ENCODE results near the gene BEAN1.
"Not testable (repeated sequence)": the region's sequence is repeated elsewhere in the genome, so short reads cannot be mapped to it uniquely, and the experiment has no call there.

BEAN1 gene

GRCh38 chr16:66444049-66444481, 17.0 kb downstream of the BEAN1 start:
- Histone ChIP-seq H3K27ac (ENCODE audit: low read depth, low read length) (no peak overlapping the region), H3K9ac (ENCODE audit: low read length) (no peak overlapping the region), H3K36me3 (ENCODE audit: control insufficient read depth, insufficient read depth, low read length) (no peaks in the 10 kb centered on the region), H3K27me3 (ENCODE audit: control insufficient read depth, insufficient read depth, low read length) (0 out of 2 replicates have a peak, but pooled peaks cover 4% of the 10 kb centered on the region), H3K4me3 (ENCODE audit: low read depth, low read length) (no peak overlapping the region), H3K4me1 (ENCODE audit: control insufficient read depth, insufficient read depth, low read length) (no peaks in the 10 kb centered on the region), H3K9me3 (ENCODE audit: control insufficient read depth, insufficient read depth, low read depth, low read length) (no peaks in the 10 kb centered on the region)

- Histone ChIP-seq H3K4me1 (ENCODE audit: control insufficient read depth, insufficient read depth, low read length) (no peaks in the 10 kb centered on the region), H3K4me3 (ENCODE audit: low read depth, low read length) (no peak overlapping the region), H3K9me3 (ENCODE audit: control insufficient read depth, insufficient read depth, low read depth, low read length) (no peaks in the 10 kb centered on the region), H3K9ac (ENCODE audit: low read length) (no peak overlapping the region), H3K27ac (ENCODE audit: low read depth, low read length) (no peak overlapping the region), H3K27me3 (ENCODE audit: control insufficient read depth, insufficient read depth, low read length) (0 out of 2 replicates have a peak, but pooled peaks cover 4% of the 10 kb centered on the region), H3K36me3 (ENCODE audit: control insufficient read depth, insufficient read depth, low read length) (no peaks in the 10 kb centered on the region)
Measured at GRCh38 chr16:66446737-66447136, 19.6 kb downstream of the BEAN1 start.

DNA sequence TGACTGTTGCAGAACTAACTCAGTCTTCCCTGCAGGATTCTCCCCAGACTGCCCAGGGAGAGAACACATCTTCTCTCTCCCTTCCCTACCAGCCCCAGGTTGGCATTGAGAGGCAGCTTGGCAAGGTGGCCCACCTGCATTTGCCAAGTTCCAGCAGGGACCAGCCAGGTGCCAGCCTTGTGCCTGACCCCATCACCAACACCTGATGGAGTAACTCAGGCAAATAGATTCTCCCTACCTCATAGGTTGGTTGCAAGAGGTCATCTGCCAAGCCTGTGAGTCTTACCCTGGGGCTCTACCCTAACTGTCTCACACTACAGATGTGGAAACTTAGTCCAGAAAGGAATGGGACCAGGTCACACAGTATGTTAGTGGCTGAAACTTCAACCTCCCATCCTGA, 20.4 kb downstream of the BEAN1 start:
- Histone ChIP-seq H3K4me3 (ENCODE audit: low read depth, low read length) (no peak overlapping the region), H3K36me3 (ENCODE audit: control insufficient read depth, insufficient read depth, low read length) (no peaks in the 10 kb centered on the region), H3K9ac (ENCODE audit: low read length) (no peak overlapping the region), H3K27ac (ENCODE audit: low read depth, low read length) (no peak overlapping the region), H3K4me1 (ENCODE audit: control insufficient read depth, insufficient read depth, low read length) (no peaks in the 10 kb centered on the region), H3K27me3 (ENCODE audit: control insufficient read depth, insufficient read depth, low read length) (0 out of 2 replicates have a peak, but pooled peaks cover 4% of the 10 kb centered on the region), H3K9me3 (ENCODE audit: control insufficient read depth, insufficient read depth, low read depth, low read length) (no peaks in the 10 kb centered on the region)

GRCh38 chr16:66451548-66451947, 24.5 kb downstream of the BEAN1 start:
- H3K4me1 ChIP-seq (ENCODE audit: control insufficient read depth, insufficient read depth, low read length), result no peaks in the 10 kb centered on the region
- H3K27ac ChIP-seq (ENCODE audit: low read depth, low read length), result no peak overlapping the region
- no peak overlapping the region for H3K4me3 ChIP-seq (ENCODE audit: low read depth, low read length)
- H3K27me3 ChIP-seq (ENCODE audit: control insufficient read depth, insufficient read depth, low read length), result 0 out of 2 replicates have a peak, but pooled peaks cover under 1% of the 10 kb centered on the region
- no peaks in the 10 kb centered on the region for H3K36me3 ChIP-seq (ENCODE audit: control insufficient read depth, insufficient read depth, low read length)
- no peaks in the 10 kb centered on the region for H3K9me3 ChIP-seq (ENCODE audit: control insufficient read depth, insufficient read depth, low read depth, low read length)
- H3K9ac ChIP-seq (ENCODE audit: low read length), result no peak overlapping the region

DNA sequence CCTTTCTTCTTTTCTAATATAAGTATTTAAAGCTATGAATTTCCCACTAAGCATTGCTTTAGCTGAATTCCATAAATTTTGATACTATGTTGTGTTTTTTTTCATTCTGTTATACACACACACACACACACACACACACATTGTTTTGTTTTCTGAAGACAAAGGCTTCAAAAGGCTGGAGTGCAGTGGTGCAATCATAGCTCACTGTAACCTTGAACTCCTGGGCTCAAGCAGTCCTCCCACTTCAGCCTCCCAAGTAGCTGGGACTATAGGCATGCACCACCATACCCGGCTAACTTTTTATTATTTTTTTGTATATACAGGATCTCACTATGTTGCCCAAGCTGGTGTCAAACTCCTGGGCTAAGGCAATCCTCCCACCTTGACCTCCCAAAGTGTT, 26.1 kb downstream of the BEAN1 start:
- H3K36me3 ChIP-seq (ENCODE audit: control insufficient read depth, insufficient read depth, low read length); H3K4me1 ChIP-seq (ENCODE audit: control insufficient read depth, insufficient read depth, low read length); H3K4me3 ChIP-seq (ENCODE audit: low read depth, low read length); H3K9ac ChIP-seq (ENCODE audit: low read length); H3K27ac ChIP-seq (ENCODE audit: low read depth, low read length); H3K9me3 ChIP-seq (ENCODE audit: control insufficient read depth, insufficient read depth, low read depth, low read length); H3K27me3 ChIP-seq (ENCODE audit: control insufficient read depth, insufficient read depth, low read length): not testable (repeated sequence)

DNA sequence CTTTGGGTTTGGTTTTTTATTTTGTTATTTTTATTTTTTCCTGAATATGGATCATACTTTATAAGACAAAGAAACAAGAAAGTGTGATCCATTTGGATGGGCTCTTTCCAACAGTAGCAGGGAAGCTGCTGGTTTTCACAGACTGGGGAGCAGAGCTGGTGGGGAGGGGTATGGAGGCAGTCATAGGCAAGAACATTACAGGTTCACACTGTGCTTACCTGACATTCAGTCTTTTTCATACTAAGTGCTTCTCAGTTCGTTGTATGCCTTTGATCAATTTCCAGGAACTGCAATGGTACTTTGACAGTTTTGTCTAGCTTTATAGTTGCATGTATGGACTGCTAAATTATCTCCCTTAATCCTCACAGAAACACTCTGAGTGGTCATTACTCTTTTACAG, 27.7 kb downstream of the BEAN1 start:
- Histone ChIP-seq H3K9me3 (ENCODE audit: control insufficient read depth, insufficient read depth, low read depth, low read length) (no peaks in the 10 kb centered on the region), H3K9ac (ENCODE audit: low read length) (no peak overlapping the region), H3K27ac (ENCODE audit: low read depth, low read length) (no peak overlapping the region), H3K27me3 (ENCODE audit: control insufficient read depth, insufficient read depth, low read length) (no peaks in the 10 kb centered on the region), H3K4me1 (ENCODE audit: control insufficient read depth, insufficient read depth, low read length) (peaks cover 12% of the 10 kb centered on the region), H3K36me3 (ENCODE audit: control insufficient read depth, insufficient read depth, low read length) (no peaks in the 10 kb centered on the region), H3K4me3 (ENCODE audit: low read depth, low read length) (no peak overlapping the region)

DNA sequence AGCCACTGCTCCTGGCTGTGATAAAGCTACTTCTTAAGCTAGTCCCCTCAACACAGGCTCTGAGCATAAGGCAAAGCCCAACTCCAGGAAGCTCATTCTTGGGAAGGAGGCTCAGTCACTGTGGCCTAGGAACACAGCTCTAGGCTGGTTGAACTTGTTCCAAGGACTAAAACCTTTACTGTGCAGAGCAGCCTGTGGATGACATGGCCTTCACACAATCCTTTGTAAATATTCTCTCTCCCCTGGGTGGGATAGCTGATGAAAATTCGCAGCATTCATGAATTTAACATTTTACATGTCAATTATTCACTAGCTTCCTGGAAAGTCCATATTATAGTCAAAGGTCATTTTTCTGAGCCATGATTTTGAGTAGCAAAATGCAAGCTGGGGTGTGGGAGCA, 28.9 kb downstream of the BEAN1 start:
- Histone ChIP-seq H3K4me1 (ENCODE audit: control insufficient read depth, insufficient read depth, low read length) (peaks cover 16% of the 10 kb centered on the region), H3K27me3 (ENCODE audit: control insufficient read depth, insufficient read depth, low read length) (no peaks in the 10 kb centered on the region), H3K27ac (ENCODE audit: low read depth, low read length) (no peak overlapping the region), H3K4me3 (ENCODE audit: low read depth, low read length) (no peak overlapping the region), H3K36me3 (ENCODE audit: control insufficient read depth, insufficient read depth, low read length) (no peaks in the 10 kb centered on the region), H3K9me3 (ENCODE audit: control insufficient read depth, insufficient read depth, low read depth, low read length) (no peaks in the 10 kb centered on the region), H3K9ac (ENCODE audit: low read length) (no peak overlapping the region)

GRCh38 chr16:66457888-66458287, 30.8 kb downstream of the BEAN1 start:
- Histone ChIP-seq H3K4me3 (ENCODE audit: low read depth, low read length) (no peak overlapping the region), H3K4me1 (ENCODE audit: control insufficient read depth, insufficient read depth, low read length) (peaks cover 16% of the 10 kb centered on the region), H3K27ac (ENCODE audit: low read depth, low read length) (no peak overlapping the region), H3K9ac (ENCODE audit: low read length) (no peak overlapping the region), H3K27me3 (ENCODE audit: control insufficient read depth, insufficient read depth, low read length) (no peaks in the 10 kb centered on the region), H3K9me3 (ENCODE audit: control insufficient read depth, insufficient read depth, low read depth, low read length) (no peaks in the 10 kb centered on the region), H3K36me3 (ENCODE audit: control insufficient read depth, insufficient read depth, low read length) (no peaks in the 10 kb centered on the region)

GRCh38 chr16:66458292-66458691, 31.2 kb downstream of the BEAN1 start:
- Histone ChIP-seq H3K4me1 (ENCODE audit: control insufficient read depth, insufficient read depth, low read length) (peaks cover 16% of the 10 kb centered on the region), H3K4me3 (ENCODE audit: low read depth, low read length) (no peak overlapping the region), H3K27ac (ENCODE audit: low read depth, low read length) (no peak overlapping the region), H3K9me3 (ENCODE audit: control insufficient read depth, insufficient read depth, low read depth, low read length) (no peaks in the 10 kb centered on the region), H3K36me3 (ENCODE audit: control insufficient read depth, insufficient read depth, low read length) (no peaks in the 10 kb centered on the region), H3K27me3 (ENCODE audit: control insufficient read depth, insufficient read depth, low read length) (no peaks in the 10 kb centered on the region), H3K9ac (ENCODE audit: low read length) (no peak overlapping the region)

DNA sequence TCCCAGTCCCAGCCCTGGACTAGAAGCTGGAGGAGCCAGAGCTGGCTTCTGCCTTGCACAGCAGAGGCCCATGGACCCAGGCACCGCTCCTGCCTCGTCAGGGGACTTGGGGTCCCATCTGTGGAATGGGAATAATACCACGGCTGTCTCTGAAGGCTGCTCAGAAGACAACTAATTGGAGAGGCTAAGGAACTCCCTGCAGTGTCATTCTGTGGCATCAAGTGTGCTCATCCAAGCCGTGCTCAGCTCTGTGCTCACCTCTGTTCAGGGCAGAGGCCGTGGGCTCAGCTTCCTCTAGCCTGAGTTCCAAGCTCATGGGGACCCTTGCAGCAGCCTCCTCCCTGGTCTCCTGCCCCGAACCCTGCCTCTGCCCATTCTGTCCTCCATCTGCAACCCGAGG, 31.8 kb downstream of the BEAN1 start:
- no peaks in the 10 kb centered on the region for H3K27me3 ChIP-seq (ENCODE audit: control insufficient read depth, insufficient read depth, low read length)
- H3K9ac ChIP-seq (ENCODE audit: low read length), result no peak overlapping the region

GRCh38 chr16:66459878-66460277, 32.8 kb downstream of the BEAN1 start:
- H3K36me3 ChIP-seq (ENCODE audit: control insufficient read depth, insufficient read depth, low read length), result no peaks in the 10 kb centered on the region
- peaks cover 16% of the 10 kb centered on the region for H3K4me1 ChIP-seq (ENCODE audit: control insufficient read depth, insufficient read depth, low read length)
- no peak overlapping the region for H3K9ac ChIP-seq (ENCODE audit: low read length)
- H3K27ac ChIP-seq (ENCODE audit: low read depth, low read length), result no peak overlapping the region
- no peak overlapping the region for H3K4me3 ChIP-seq (ENCODE audit: low read depth, low read length)
- no peaks in the 10 kb centered on the region for H3K9me3 ChIP-seq (ENCODE audit: control insufficient read depth, insufficient read depth, low read depth, low read length)
- H3K27me3 ChIP-seq (ENCODE audit: control insufficient read depth, insufficient read depth, low read length), result no peaks in the 10 kb centered on the region

More for the DNA sequence above, 31.8 kb downstream of the BEAN1 start:
- Histone ChIP-seq H3K27ac (ENCODE audit: low read depth, low read length) (no peak overlapping the region), H3K4me3 (ENCODE audit: low read depth, low read length) (no peak overlapping the region), H3K9me3 (ENCODE audit: control insufficient read depth, insufficient read depth, low read depth, low read length) (no peaks in the 10 kb centered on the region), H3K36me3 (ENCODE audit: control insufficient read depth, insufficient read depth, low read length) (no peaks in the 10 kb centered on the region), H3K4me1 (ENCODE audit: control insufficient read depth, insufficient read depth, low read length) (peaks cover 16% of the 10 kb centered on the region)

DNA sequence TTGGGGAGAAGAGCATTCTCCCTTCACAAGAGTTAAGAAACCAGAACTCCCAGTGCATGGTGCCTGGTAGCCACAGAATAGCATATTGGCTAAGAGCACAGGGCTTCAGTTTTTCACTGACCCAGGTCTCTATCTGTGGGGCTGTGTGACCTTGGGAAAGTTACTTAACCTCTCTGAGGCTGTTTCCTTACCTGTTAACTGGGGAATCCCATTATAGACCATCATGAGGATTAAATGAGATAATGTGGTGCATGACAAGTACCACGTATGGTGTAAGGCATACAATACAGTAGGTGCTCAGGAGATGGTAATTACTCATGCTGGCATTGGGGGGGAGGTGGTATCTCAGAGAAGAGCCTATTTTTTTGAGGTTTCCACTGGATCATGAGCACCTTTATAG, 33.6 kb downstream of the BEAN1 start:
- Histone ChIP-seq H3K4me1 (ENCODE audit: control insufficient read depth, insufficient read depth, low read length) (peaks cover 16% of the 10 kb centered on the region), H3K9me3 (ENCODE audit: control insufficient read depth, insufficient read depth, low read depth, low read length) (no peaks in the 10 kb centered on the region), H3K4me3 (ENCODE audit: low read depth, low read length) (no peak overlapping the region), H3K9ac (ENCODE audit: low read length) (no peak overlapping the region), H3K27me3 (ENCODE audit: control insufficient read depth, insufficient read depth, low read length) (no peaks in the 10 kb centered on the region), H3K36me3 (ENCODE audit: control insufficient read depth, insufficient read depth, low read length) (no peaks in the 10 kb centered on the region), H3K27ac (ENCODE audit: low read depth, low read length) (no peak overlapping the region)
